A549 (cell line): ENCODE measurements around the gene RAB18. TPM values are rescaled to one million over a fixed set of nuclear protein-coding genes. Genes with fewer than 3 reads are reported as not detected.

ENCODE experiments used
- ATAC-seq, 2 experiments: fragments of 200-7000 bp in 1 of 2; fragments of >200 bp in 1 of 2; cut with Nextera tagmentation in 1 of 2; cut with Tn5 transposase in 1 of 2; 3 replicates each; pipeline versions ENCODE4 v1.8.0 to v1.9.1; 2018 to 2020; ENCODE audit warnings: mild to moderate bottlenecking in 1 of 2, moderate library complexity in 1 of 2
- CTCF ChIA-PET: fragments of 300-600 bp; sonication (Branson Sonifier 250); formaldehyde crosslinking; extraction: SDS; loops from one replicate; lab custom pipeline; 2021; ENCODE audit warnings: antibody characterized with exemption, inconsistent platforms; lab: Yijun Ruan, JAX
- POLR2A ChIA-PET: fragments of 350-600 bp; formaldehyde crosslinking; extraction: SDS; loops from one replicate; lab custom pipeline; 2021; ENCODE audit warnings: antibody characterized with exemption, inconsistent platforms; lab: Yijun Ruan, JAX
- DNase-seq, 2 experiments: peaks; one replicate each; pipeline versions ENCODE4 v3.0.0 to v3.0.0-alpha.2; 2011 to 2016; ENCODE audit warnings: low read depth in 1 of 2, low spot score in 1 of 2
- FAIRE-seq: peaks from 2 replicates; lab custom pipeline; 2011; peaks lifted over from hg19 to GRCh38; lab: Jason Lieb, UNC
- H3K27ac ChIP-seq, 2 experiments: fragments of >200 bp; sonication (Bioruptor Twin); formaldehyde crosslinking; 3 replicates each; pipeline ENCODE4 v1.5.1; 2016 to 2017
- H3K4me1 ChIP-seq: fragments of >200 bp; sonication (Bioruptor Twin); formaldehyde crosslinking; 3 replicates; pipeline ENCODE4 v1.6.1; 2016
- H3K4me2 ChIP-seq: fragments of >200 bp; sonication (Bioruptor Twin); formaldehyde crosslinking; 3 replicates; pipeline ENCODE4 v1.6.1; 2016
- H3K4me3 ChIP-seq: fragments of >200 bp; sonication (Bioruptor Twin); formaldehyde crosslinking; 3 replicates; pipeline ENCODE4 v1.5.1; 2016
- H3K9me3 ChIP-seq: fragments of >200 bp; sonication (Bioruptor Twin); formaldehyde crosslinking; 3 replicates; pipeline ENCODE4 v1.6.1; 2016
- BHLHE40 ChIP-seq: IDR thresholded peaks from 2 replicates; pipeline ENCODE4 v1.6.1; 2012; ENCODE audit warnings: low read depth, low read length, inconsistent platforms
- CBX8 ChIP-seq: fragments of 200-600 bp; sonication (generic); IDR thresholded peaks from 2 replicates; pipeline ENCODE4 v1.6.1; 2016
- E2F6 ChIP-seq: IDR thresholded peaks from 2 replicates; pipeline ENCODE4 v1.6.1; 2012; ENCODE audit warnings: low read depth, borderline replicate concordance
- EHF ChIP-seq: fragments of 250-450 bp; sonication (Bioruptor Pico); IDR thresholded peaks from 2 replicates; pipeline ENCODE4 v1.5.0; 2020; ENCODE audit warnings: mild to moderate bottlenecking
- ELK1 ChIP-seq: fragments of 150-350 bp; IDR thresholded peaks from 2 replicates; pipeline ENCODE4 v1.6.1; 2014; ENCODE audit warnings: low read depth, mild to moderate bottlenecking, low read length
- EP300 ChIP-seq, 2 experiments: fragments of >200 bp; sonication (Bioruptor Twin); formaldehyde crosslinking; IDR thresholded peaks; 2 replicates in 1 of 2; 3 replicates in 1 of 2; pipeline ENCODE4 v1.6.1; 2016 to 2017
- ESRRA ChIP-seq: fragments of 150-350 bp; IDR thresholded peaks from 2 replicates; pipeline ENCODE4 v1.6.1; 2014; ENCODE audit warnings: mild to moderate bottlenecking, low read length, borderline replicate concordance
- FOSL2 ChIP-seq, 2 experiments: fragments of 450-650 bp in 1 of 2; fragments of >200 bp in 1 of 2; sonication (Bioruptor Twin) in 1 of 2; formaldehyde crosslinking; IDR thresholded peaks; 2 replicates each; pipeline versions ENCODE4 v1.5.0 to v1.6.1; 2016 to 2020; ENCODE audit warnings: mild to moderate bottlenecking in 1 of 2, moderate library complexity in 1 of 2
- GATA3 ChIP-seq: IDR thresholded peaks from 2 replicates; pipeline ENCODE4 v1.6.1; 2012; ENCODE audit warnings: borderline replicate concordance
- HMGXB4 ChIP-seq: fragments of 250-450 bp; sonication (Bioruptor Pico); IDR thresholded peaks from 2 replicates; pipeline ENCODE4 v1.5.0; 2021; ENCODE audit warnings: mild to moderate bottlenecking, moderate library complexity, borderline replicate concordance
- HOXA7 ChIP-seq: fragments of 250-450 bp; sonication (Bioruptor Pico); IDR thresholded peaks from 2 replicates; pipeline ENCODE4 v1.5.0; 2020; ENCODE audit warnings: mild to moderate bottlenecking, moderate library complexity
- JUN ChIP-seq, 2 experiments: fragments of >200 bp; sonication (Bioruptor Twin); formaldehyde crosslinking; IDR thresholded peaks; 2 replicates in 1 of 2; 3 replicates in 1 of 2; pipeline ENCODE4 v1.6.1; 2016 to 2017
- KDM5A ChIP-seq: fragments of 200-600 bp; sonication (generic); IDR thresholded peaks from 2 replicates; pipeline ENCODE4 v1.6.1; 2016; ENCODE audit warnings: antibody characterized with exemption, mild to moderate bottlenecking
- MAFK ChIP-seq: fragments of 450-650 bp; IDR thresholded peaks from 2 replicates; pipeline ENCODE4 v1.6.1; 2014; ENCODE audit not compliant: partially characterized antibody
- NPAS2 ChIP-seq: fragments of 250-450 bp; sonication (Bioruptor Pico); IDR thresholded peaks from 2 replicates; pipeline ENCODE4 v1.8.0; 2022; ENCODE audit warnings: mild to moderate bottlenecking, moderate library complexity, borderline replicate concordance
- NR3C1 ChIP-seq: fragments of >200 bp; sonication (Bioruptor Twin); formaldehyde crosslinking; IDR thresholded peaks from 3 replicates; pipeline ENCODE4 v1.6.1; 2017
- PBX3 ChIP-seq: IDR thresholded peaks from 2 replicates; pipeline ENCODE4 v1.6.1; 2012
- POLR2AphosphoS2 ChIP-seq: conservative IDR thresholded peaks from 2 replicates; pipeline ENCODE4 v1.6.1; 2012; ENCODE audit warnings: low read length, improper control_type of control experiment, inconsistent platforms
- RFX5 ChIP-seq: fragments of 450-650 bp; IDR thresholded peaks from 2 replicates; pipeline ENCODE4 v1.7.1; 2014; ENCODE audit warnings: antibody characterized with exemption, mild to moderate bottlenecking, moderate library complexity
- SREBF2 ChIP-seq: fragments of 450-650 bp; IDR thresholded peaks from 2 replicates; pipeline ENCODE4 v1.6.1; 2014; ENCODE audit warnings: mild to moderate bottlenecking, moderate library complexity
- ZC3H11A ChIP-seq: fragments of 450-650 bp; IDR thresholded peaks from 2 replicates; pipeline ENCODE4 v1.6.1; 2014; ENCODE audit warnings: antibody characterized with exemption, mild to moderate bottlenecking
- ZNF302 ChIP-seq: fragments of 250-450 bp; sonication (Bioruptor Pico); IDR thresholded peaks from 2 replicates; pipeline ENCODE4 v1.9.0; 2021; ENCODE audit warnings: inconsistent platforms, mild to moderate bottlenecking, moderate library complexity
- WGBS: methylation state at CpG from one replicate; pipeline ENCODE4 v1.1.6; 2017; ENCODE audit errors: missing lambda C conversion rate; 5-methylcytosine and 5-hydroxymethylcytosine counted together
- polyA plus RNA-seq, 4 experiments: library from polyadenylated mRNA; depleted of rRNA in 3 of 4; stranded (reverse); fragments of >200 nt; fragmentation: RNase III in 1 of 4; extraction: RNeasy Plus Mini Kit Qiagen cat#74134 plus additional on column Dnase treatment in 1 of 4; gene quantifications; 2 replicates in 3 of 4; 3 replicates in 1 of 4; pipeline ENCODE4 v1.2.3, GENCODE V29; 2011 to 2017

RAB18 gene
- polyA plus RNA-seq, 2 of the 4 experiments (the other 2 are of a cell fraction): 81.4 to 131 TPM

- ATAC-seq (no peak), FAIRE-seq (no peak), DNase-seq (no peak)
- Histone ChIP-seq H3K4me2 (no peak overlapping the region), H3K4me1 (no peaks in the 10 kb centered on the region), H3K4me3 (no peak overlapping the region), H3K9me3 (no peaks in the 10 kb centered on the region), H3K27ac (no peak overlapping the region)
- POLR2A ChIA-PET: no interaction called here
- no peak for TF ChIP-seq NPAS2
- no peak for TF ChIP-seq EHF
- TF ChIP-seq KDM5A: no peak
- no peak for TF ChIP-seq ZC3H11A
- no peak for TF ChIP-seq RFX5
- TF ChIP-seq BHLHE40: no peak
- WGBS: 90% methylated on average over 3 of the region's 3 CpGs
- CTCF ChIA-PET: no interaction called here
Observed at GRCh38 chr10:27537166-27537565, 33.1 kb downstream of the RAB18 start.

GRCh38 chr10:27537787-27538186 is 33.7 kb downstream of the RAB18 start:
- CTCF ChIA-PET: no interaction called here
- no peak overlapping the region for H3K4me3 ChIP-seq
- H3K4me2 ChIP-seq: no peak overlapping the region
- DNase-seq: no peak
- no peaks in the 10 kb centered on the region for H3K9me3 ChIP-seq
- TF ChIP-seq ESRRA: no peak
- TF ChIP-seq SREBF2: no peak
- TF ChIP-seq GATA3: no peak
- TF ChIP-seq JUN (IDR thresholded peaks at IDR 0.05): no peak
- TF ChIP-seq PBX3: no peak
- no peak for TF ChIP-seq HMGXB4
- TF ChIP-seq E2F6: no peak
- no peak for TF ChIP-seq MAFK
- TF ChIP-seq, all 56 proteins: peak for 0
- ATAC-seq: no peak
- Histone ChIP-seq H3K4me1 (no peaks in the 10 kb centered on the region), H3K27ac (no peak overlapping the region)
- no peak for FAIRE-seq
- POLR2A ChIA-PET: no interaction called here

- Histone ChIP-seq H3K27ac (no peak overlapping the region), H3K4me2 (no peak overlapping the region), H3K4me1 (no peaks in the 10 kb centered on the region), H3K4me3 (no peak overlapping the region), H3K9me3 (no peaks in the 10 kb centered on the region)
- WGBS: 86% methylated on average over 1 of the region's 1 CpG
- ChIA-PET POLR2A (interaction anchor here (0.5 kb wide), 1 partner anchor 526 kb away, joined by 4 read pairs; no protein-coding TSS in a partner anchor), CTCF (interaction anchor here (0.5 to 1.0 kb wide), 3 partner anchors 15 to 49 kb away, joined by 3 read pairs; no protein-coding TSS in a partner anchor)
- FAIRE-seq: no peak
- TF ChIP-seq POLR2AphosphoS2 (no peak), ELK1 (no peak), FOSL2 (IDR thresholded peaks at IDR 0.05) (no peak), FOSL2 (CRISPR knock-in tag; IDR thresholded peaks at IDR 0.05) (no peak), HOXA7 (CRISPR knock-in tag) (no peak), EP300 (IDR thresholded peaks at IDR 0.05) (no peak), NR3C1 (no peak), E2F6 (no peak), ZNF302 (no peak), CBX8 (no peak)
- no peak for DNase-seq
- ATAC-seq: no peak
Observed at GRCh38 chr10:27540672-27541071, 36.6 kb downstream of the RAB18 start.
